GM21528 (cell line): ENCODE results near the gene TACC3.

ENCODE experiments used
- ATAC-seq: cut with Tn5 transposase; IDR thresholded peaks from one replicate; pipeline ENCODE4 v1.9.1; 2021; ENCODE audit warnings: mild to moderate bottlenecking, moderate library complexity; ENCODE audit not compliant: unreplicated experiment, low FRiP score

TACC3 gene

DNA sequence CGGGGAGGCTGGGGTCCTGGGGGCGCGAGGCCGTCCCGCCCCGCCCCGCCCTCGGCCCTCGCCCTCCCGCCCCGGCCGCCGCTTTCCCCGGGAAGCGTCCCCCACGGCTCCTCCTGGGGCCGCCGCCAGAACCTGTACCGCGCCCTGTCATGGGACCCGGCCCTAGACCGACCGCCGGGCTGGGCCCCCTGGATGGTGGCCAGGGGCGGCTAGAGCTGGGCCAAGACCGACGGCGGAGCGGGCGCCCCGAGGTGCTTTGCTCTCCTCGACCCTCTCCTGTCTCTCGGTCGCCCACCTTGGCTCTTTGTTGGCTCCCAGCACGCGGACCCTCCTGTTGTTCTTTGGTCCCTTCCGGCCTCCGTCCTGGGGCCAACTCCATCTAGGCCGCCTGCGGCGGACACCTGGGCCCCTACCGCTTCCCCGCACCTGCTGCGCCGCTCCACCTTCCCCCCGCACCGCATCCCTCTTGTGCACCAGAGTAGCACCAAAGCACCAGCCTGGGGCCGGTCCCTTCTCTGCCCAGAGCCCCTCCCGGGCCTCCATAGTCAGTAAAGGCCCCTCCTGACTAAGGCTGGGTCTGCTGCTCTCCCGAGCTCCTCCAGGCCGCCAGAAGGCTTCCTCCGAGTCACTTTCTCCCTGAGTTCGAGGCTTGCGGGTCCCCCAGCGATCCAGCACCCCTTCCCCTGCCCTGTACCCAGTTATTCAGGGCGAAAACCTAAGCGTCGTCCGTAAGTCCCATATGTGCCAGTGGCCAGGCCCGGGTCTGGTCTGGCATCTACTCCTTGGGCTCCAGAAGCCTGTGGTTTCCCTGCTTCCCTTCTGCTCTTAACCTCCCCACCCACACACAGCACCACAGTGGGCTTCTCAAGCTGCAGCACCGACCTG lies 587 bp downstream of the TACC3 start:
- no peak for ATAC-seq

- ATAC-seq = no peak
Measured at GRCh38 chr4:1722551-1723118, 1.3 kb downstream of the TACC3 start.

- ATAC-seq = no peak
Measured at GRCh38 chr4:1723131-1723801, 1.9 kb downstream of the TACC3 start.

- no peak for ATAC-seq
Measured at GRCh38 chr4:1725521-1725920, 4.2 kb downstream of the TACC3 start.

DNA sequence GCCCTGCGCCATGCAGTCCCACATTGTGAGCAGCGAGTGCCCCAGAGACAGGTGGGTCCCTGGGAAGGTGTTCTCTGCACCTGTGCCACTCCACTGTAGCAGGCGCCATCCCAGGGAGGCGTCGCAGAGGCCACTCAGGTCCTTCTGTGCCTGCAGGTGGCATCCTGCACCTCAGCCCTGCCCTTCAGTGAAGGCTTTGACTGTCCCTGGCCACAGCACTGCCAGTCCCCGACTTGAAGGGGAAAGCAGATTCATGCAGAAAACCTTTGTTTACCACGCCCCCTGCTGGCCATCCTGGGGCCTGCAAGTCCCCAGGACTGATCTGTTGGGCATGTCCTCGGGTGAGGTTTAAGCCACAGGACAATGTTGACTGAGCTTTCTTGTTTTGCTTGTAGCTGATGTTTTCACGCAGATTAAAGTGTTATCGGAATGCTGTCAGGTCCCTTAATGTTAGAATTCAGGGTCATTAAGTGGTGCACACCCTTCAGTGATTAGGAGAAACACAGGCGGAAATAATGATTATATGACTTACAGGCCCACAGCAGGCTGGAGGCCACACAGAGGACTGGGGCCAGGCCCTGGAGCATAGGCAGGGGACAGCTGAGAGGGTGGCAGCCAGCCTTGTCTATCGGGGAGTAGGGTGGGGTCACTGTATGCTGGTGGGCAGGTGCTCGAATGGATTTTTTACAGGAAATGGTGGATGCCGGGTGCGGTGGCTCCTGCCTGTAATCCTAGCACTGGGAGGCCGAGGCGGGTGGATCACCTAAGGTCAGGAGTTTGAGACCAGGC lies 5.0 kb downstream of the TACC3 start:
- ATAC-seq = no peak

- ATAC-seq = no peak
Measured at GRCh38 chr4:1727117-1728031, 6.1 kb downstream of the TACC3 start.

DNA sequence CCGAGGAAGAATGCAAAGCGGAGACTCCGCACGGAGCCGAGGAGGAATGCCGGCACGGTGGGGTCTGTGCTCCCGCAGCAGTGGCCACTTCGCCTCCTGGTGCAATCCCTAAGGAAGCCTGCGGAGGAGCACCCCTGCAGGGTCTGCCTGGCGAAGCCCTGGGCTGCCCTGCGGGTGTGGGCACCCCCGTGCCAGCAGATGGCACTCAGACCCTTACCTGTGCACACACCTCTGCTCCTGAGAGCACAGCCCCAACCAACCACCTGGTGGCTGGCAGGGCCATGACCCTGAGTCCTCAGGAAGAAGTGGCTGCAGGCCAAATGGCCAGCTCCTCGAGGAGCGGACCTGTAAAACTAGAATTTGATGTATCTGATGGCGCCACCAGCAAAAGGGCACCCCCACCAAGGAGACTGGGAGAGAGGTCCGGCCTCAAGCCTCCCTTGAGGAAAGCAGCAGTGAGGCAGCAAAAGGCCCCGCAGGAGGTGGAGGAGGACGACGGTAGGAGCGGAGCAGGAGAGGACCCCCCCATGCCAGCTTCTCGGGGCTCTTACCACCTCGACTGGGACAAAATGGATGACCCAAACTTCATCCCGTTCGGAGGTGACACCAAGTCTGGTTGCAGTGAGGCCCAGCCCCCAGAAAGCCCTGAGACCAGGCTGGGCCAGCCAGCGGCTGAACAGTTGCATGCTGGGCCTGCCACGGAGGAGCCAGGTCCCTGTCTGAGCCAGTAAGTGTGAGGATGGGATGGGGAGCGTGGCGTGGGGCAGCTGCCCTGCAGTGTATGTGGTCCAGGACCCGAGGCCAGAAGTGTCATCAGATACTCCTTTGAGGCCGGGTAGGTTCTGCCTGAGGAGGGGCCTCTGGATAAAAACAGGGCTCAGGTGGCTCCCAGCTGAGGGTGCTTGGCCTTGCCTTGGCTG lies 7.0 kb downstream of the TACC3 start:
- no peak for ATAC-seq

DNA sequence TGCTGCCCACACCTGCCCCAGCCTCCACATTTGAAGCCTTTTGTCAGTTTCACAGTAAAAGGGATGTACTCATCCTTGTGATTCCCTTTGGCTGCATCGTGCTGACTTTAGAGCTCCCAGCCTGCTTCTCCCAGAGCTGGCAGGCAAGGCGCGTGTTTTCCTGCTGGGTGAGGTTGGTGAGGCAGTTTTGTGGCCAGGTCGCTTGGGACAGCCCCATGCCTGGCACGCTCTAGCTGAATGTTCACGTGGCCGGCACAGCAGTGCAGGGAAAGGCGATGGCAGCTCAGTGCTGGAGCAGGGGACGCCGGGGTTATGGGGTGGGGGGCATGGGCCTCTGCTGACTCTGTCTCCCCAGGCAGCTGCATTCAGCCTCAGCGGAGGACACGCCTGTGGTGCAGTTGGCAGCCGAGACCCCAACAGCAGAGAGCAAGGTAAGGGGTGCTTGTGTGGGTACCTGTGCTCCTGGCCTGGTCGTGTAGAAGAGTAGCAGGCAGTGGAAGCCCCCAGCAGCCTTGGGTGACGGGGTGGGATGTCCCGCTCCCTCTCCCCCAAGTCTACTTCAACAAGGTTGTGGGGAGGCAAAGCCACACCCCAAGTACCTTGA lies 9.3 kb downstream of the TACC3 start:
- no peak for ATAC-seq

- ATAC-seq = no peak
Measured at GRCh38 chr4:1731180-1731579, 9.9 kb downstream of the TACC3 start.

DNA sequence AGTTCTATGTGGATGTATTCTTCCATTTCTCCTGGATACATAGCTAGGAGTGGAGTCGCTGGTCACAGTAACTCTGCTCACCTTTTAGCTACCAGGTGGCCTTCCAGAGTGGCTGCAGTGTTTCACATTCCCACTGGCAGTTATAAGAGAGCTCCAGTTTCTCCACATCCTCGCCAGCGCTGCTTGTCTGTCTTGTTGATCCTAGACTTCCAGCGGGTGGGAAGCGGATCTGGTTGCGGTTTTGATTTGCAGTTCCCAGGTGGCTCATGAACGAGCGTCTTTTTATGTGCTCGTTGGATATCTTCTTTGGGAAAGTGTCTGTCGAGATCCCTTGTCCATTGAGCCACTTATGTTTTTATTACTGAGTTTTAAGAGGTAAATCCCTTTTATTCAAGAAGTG lies 11.6 kb downstream of the TACC3 start:
- no peak for ATAC-seq

DNA sequence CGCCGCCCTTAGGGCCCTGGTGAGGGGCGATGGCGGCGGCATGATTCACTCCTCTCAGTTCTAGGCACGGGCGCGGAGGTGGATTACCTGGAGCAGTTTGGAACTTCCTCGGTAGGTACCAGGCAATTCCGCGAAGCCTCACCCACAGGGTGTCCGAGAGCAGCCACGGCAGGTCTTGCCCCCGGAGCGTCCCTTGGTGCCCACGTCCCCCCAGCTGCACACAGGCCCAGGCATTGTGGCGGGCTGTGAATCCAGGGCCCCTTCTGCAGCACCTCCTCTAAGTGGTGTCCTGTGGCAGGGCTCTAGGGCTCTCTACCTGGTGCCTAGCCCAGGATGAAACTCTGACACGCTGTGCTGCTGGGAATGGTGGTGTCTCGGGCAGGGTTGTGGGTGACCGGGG lies 13.9 kb downstream of the TACC3 start:
- no peak for ATAC-seq

DNA sequence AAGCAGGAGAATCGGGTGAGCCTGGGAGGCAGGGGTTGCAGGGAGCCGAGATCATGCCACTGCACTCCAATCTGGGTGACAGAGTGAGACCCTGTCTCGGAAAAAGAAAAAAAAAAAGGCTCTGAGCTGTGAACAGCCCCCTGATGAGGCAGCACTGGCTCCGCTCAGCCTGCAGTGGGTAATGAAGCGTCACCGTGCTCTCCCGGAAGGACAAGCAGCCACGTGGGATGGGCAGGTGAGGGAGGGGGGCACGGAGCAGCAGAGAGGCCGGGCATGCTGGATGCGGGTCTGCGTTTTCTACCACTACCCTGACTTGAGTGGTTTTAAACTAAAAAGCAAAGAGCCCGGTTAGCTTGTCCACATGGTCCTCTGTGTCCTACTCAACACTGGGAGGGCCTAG lies 15.5 kb downstream of the TACC3 start:
- no peak for ATAC-seq

- no peak for ATAC-seq
Measured at GRCh38 chr4:1737666-1738065, 16.3 kb downstream of the TACC3 start.

DNA sequence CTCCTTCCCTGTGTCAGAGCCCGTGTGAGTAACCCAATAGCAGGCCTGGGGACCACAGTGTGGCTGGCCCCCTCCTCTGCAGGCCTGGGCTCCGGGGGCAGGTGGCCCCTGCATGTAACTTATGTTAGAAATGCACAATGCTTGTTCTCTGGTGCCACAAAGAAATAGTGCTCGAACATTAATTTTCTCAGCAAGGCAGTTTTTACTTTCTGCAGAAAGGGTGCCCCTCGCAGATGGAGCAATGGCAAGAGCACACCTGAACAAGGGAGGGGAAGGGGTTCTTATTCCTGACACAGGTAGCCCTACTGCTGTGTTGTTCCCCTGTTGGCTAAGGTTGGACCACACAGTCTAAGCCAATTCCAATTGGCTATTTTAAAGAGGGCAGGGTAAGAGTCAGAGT lies 17.1 kb downstream of the TACC3 start:
- no peak for ATAC-seq

- ATAC-seq = no peak
Measured at GRCh38 chr4:1739358-1739757, 18.0 kb downstream of the TACC3 start.

GRCh38 chr4:1740021-1740545 lies 18.8 kb downstream of the TACC3 start:
- ATAC-seq = no peak

DNA sequence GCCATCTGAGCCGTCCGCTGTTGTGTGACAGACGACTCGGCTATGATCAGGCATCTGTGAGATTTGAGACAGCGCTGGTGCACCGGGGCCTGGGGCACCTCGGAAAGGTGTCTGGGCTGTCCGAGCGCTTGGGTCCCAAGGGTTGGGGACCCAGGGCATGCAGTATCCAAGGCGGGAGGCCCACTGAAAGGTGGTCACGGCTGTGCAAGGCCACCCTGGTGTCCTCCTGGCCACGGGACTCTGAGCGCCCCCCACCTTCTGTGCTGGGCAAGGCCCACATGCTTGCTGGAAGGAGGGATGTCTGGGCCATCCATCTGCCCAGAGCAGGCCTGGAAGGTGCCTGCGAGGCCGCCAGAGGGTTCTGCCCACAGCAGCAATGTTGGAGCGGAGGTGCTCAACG lies 19.9 kb downstream of the TACC3 start:
- ATAC-seq = no peak

DNA sequence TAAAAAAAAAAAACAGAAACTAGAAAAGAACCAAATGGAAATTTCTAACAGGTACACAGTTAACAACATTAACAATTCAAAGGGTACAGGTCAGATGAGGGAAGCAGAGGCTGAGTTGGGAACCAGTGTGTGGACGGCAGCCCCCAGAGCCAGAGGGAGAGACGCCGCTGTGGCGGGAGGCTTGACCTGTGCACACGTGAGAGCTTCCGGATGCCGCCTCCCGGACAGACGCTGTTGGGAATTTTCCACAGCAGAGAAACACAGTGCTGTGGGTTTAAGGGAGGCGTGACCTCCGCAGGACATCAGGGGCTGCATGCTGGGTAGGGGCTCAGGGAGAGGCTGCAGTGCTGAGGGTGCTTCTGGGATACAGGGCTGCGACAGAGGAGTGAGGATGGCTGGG lies 22.2 kb downstream of the TACC3 start:
- no peak for ATAC-seq
